ENCODE measurements around the gene MOB3A.

DNA sequence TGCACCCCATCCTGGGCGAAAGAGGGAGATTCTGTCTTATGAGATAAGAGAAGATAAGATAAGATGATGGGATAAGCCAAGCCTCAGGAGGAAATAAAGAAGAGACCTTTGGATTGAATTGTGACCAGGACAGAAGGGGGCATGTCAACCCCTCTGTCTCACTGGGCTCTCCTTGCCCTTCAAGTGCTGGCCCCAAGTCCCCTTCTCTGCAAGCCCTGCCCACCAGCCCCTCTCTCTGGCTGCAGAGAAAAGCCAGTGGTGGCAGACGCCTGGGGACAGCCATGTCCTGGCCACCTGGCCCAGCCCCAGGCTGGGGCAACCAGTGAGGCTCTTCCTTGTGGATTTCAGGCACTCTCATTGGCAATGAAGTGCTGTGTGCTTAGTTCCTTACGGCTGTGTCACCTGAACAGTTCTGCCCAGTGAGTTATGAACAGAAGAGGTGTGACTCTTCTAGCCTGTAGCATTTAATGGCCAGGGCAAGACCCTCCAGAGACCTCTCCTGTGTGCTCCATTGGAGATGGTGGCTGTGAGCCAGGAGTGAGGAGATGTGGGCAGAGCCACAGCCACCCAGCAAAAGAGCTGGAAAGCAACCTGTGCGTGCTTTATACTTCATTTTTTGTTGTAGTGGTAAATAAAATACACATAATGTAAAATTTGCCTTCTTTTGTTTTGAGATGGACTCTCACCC is 74.5 kb downstream of the MOB3A start:
- no peak for TF ChIP-seq CREB1 (CRISPR knock-in tag; IDR thresholded peaks at IDR 0.05; ENCODE audit: low read depth)
- TF ChIP-seq POLR2AphosphoS5 (IDR thresholded peaks at IDR 0.05; ENCODE audit: low read depth), result no peak
- TF ChIP-seq EZH2phosphoT487 (IDR thresholded peaks at IDR 0.05; ENCODE audit: unreplicated experiment), result no peak
- TF ChIP-seq, protein P1, sequence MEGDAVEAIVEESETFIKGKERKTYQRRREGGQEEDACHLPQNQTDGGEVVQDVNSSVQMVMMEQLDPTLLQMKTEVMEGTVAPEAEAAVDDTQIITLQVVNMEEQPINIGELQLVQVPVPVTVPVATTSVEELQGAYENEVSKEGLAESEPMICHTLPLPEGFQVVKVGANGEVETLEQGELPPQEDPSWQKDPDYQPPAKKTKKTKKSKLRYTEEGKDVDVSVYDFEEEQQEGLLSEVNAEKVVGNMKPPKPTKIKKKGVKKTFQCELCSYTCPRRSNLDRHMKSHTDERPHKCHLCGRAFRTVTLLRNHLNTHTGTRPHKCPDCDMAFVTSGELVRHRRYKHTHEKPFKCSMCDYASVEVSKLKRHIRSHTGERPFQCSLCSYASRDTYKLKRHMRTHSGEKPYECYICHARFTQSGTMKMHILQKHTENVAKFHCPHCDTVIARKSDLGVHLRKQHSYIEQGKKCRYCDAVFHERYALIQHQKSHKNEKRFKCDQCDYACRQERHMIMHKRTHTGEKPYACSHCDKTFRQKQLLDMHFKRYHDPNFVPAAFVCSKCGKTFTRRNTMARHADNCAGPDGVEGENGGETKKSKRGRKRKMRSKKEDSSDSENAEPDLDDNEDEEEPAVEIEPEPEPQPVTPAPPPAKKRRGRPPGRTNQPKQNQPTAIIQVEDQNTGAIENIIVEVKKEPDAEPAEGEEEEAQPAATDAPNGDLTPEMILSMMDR (conservative IDR thresholded peaks at IDR 0.05; ENCODE audit: low read depth in 2 of 2), result peak in 1 of 2 experiments; percentile 17; a peak in 1 of 4 replicates
- TF ChIP-seq, protein P2, sequence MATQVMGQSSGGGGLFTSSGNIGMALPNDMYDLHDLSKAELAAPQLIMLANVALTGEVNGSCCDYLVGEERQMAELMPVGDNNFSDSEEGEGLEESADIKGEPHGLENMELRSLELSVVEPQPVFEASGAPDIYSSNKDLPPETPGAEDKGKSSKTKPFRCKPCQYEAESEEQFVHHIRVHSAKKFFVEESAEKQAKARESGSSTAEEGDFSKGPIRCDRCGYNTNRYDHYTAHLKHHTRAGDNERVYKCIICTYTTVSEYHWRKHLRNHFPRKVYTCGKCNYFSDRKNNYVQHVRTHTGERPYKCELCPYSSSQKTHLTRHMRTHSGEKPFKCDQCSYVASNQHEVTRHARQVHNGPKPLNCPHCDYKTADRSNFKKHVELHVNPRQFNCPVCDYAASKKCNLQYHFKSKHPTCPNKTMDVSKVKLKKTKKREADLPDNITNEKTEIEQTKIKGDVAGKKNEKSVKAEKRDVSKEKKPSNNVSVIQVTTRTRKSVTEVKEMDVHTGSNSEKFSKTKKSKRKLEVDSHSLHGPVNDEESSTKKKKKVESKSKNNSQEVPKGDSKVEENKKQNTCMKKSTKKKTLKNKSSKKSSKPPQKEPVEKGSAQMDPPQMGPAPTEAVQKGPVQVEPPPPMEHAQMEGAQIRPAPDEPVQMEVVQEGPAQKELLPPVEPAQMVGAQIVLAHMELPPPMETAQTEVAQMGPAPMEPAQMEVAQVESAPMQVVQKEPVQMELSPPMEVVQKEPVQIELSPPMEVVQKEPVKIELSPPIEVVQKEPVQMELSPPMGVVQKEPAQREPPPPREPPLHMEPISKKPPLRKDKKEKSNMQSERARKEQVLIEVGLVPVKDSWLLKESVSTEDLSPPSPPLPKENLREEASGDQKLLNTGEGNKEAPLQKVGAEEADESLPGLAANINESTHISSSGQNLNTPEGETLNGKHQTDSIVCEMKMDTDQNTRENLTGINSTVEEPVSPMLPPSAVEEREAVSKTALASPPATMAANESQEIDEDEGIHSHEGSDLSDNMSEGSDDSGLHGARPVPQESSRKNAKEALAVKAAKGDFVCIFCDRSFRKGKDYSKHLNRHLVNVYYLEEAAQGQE (IDR thresholded peaks at IDR 0.05; ENCODE audit: unreplicated experiment), result no peak
- no peak for TF ChIP-seq EZH2 (IDR thresholded peaks at IDR 0.05; ENCODE audit: low read depth, unreplicated experiment)
- no peak for TF ChIP-seq NANOG (IDR thresholded peaks at IDR 0.05; ENCODE audit: borderline replicate concordance)
- TF ChIP-seq STAT1 (IDR thresholded peaks at IDR 0.05; ENCODE audit: unreplicated experiment), result no peak
